Measurements from ENCODE around the gene AXIN2.

The AXIN2 gene

DNA sequence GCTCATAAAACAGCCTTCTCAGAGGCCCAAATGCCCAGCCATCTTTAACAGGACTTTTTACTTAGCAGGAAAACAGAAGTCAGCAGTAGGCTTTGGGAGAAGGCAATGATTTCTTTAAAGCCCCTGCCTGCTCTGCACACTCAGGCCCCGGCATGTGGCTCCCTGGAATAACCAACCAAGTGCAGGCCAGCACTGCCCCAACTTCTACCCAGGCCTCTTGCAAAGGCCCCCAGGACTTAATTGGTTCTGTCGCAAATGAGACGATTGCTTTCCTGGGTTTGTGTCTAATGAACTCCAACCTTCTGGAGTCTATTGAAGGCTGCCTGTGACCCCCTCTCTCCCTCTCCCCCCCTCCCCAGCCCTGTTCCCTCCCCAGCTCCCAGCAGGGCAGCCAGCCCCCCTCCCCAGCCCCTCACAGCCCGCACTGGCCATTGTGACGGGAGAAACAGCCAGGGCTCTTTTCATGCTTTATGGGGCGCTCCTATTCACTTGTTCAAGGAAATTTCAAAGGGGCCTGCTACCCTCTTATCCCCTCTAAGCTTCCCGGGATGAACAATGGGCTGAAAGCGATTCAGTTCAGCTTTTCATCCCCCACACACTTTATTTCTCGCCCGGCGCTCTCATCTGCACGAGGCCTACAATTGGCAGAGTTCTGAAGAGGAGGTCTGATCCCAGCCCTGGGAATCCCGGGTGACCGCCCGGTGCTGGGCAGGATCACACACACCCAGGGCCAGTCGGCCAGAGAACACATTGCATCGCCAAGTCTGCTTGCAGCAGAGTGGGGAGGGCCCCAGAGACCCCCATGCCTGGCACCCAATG is 15.5 kb downstream of the AXIN2 start:
- TF ChIP-seq, protein P1, sequence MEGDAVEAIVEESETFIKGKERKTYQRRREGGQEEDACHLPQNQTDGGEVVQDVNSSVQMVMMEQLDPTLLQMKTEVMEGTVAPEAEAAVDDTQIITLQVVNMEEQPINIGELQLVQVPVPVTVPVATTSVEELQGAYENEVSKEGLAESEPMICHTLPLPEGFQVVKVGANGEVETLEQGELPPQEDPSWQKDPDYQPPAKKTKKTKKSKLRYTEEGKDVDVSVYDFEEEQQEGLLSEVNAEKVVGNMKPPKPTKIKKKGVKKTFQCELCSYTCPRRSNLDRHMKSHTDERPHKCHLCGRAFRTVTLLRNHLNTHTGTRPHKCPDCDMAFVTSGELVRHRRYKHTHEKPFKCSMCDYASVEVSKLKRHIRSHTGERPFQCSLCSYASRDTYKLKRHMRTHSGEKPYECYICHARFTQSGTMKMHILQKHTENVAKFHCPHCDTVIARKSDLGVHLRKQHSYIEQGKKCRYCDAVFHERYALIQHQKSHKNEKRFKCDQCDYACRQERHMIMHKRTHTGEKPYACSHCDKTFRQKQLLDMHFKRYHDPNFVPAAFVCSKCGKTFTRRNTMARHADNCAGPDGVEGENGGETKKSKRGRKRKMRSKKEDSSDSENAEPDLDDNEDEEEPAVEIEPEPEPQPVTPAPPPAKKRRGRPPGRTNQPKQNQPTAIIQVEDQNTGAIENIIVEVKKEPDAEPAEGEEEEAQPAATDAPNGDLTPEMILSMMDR (IDR thresholded peaks at IDR 0.05; ENCODE audit: borderline replicate concordance, control extremely low read depth, extremely low read depth, insufficient read depth, missing control alignments), result no peak
- in situ Hi-C loops (cut with MboI; ENCODE audit: low sequenced_read_pairs, unreplicated experiment), result no loop called here
- no peak for DNase-seq (ENCODE audit: low spot score)

DNA sequence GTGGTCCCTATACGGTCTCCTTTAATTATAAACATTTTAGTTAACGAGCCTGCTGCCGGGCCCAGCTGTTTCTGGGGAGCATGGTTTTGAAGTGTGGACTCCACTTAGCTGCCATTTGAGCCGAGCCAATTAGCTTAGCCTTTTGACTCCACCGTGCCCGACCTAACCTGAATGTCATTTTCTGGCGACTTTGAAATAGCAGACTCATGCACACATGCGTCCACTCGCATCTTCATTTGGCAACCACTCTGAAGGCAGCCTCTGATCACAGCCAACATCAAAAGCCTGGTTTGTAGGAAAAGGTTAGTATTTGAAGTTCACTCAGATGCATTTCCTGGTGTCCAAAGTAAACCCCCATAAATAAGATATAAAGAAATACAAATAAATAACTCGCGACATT is 16.8 kb downstream of the AXIN2 start:
- in situ Hi-C loops (cut with MboI; ENCODE audit: low sequenced_read_pairs, unreplicated experiment), result no loop called here
- no peak for DNase-seq (ENCODE audit: low spot score)
- TF ChIP-seq, protein P1 (IDR thresholded peaks at IDR 0.05; ENCODE audit: borderline replicate concordance, control extremely low read depth, extremely low read depth, insufficient read depth, missing control alignments), result no peak

DNA sequence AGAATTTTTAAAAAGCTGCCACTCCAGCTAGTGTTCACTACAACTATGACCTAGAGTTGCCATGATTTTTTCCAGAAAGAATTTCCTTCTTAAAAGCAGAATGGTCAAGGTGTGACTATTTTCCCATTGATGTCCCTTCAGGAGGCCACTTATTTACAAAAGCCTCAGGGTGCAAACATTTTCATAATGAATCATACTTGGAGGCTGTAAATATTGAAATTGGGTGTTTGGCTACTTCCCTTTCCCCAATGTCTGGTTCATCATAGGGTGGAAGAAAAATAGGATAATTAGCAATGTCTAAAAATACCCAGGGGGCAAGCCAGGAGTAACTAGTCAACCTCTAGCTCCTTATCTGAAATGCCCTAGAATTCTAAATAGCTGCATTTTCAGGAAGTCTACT is 18.8 kb downstream of the AXIN2 start:
- TF ChIP-seq, protein P1 (IDR thresholded peaks at IDR 0.05; ENCODE audit: borderline replicate concordance, control extremely low read depth, extremely low read depth, insufficient read depth, missing control alignments), result no peak
- in situ Hi-C loops (cut with MboI; ENCODE audit: low sequenced_read_pairs, unreplicated experiment), result no loop called here
- DNase-seq (ENCODE audit: low spot score), result no peak

DNA sequence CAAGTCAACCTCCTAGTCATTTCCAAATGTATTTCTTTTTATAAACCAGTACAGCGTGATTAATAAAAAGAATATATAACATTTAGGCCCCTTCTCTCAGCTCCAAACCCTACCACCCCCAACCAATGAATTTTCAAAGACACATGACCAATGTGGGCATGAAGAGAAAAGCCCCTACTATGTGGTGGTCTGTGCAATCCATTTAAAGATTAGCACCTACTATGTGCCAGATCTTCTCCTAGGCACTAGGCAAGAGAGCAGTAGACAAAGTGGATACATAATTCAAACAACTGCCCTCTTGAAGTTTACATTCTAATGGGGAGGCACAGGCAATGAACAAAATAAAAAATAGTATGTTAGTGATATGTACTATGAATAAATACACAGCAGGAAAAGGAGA is 19.4 kb downstream of the AXIN2 start:
- no peak for DNase-seq (ENCODE audit: low spot score)
- TF ChIP-seq, protein P1 (IDR thresholded peaks at IDR 0.05; ENCODE audit: borderline replicate concordance, control extremely low read depth, extremely low read depth, insufficient read depth, missing control alignments), result no peak
- in situ Hi-C loops (cut with MboI; ENCODE audit: low sequenced_read_pairs, unreplicated experiment), result no loop called here

DNA sequence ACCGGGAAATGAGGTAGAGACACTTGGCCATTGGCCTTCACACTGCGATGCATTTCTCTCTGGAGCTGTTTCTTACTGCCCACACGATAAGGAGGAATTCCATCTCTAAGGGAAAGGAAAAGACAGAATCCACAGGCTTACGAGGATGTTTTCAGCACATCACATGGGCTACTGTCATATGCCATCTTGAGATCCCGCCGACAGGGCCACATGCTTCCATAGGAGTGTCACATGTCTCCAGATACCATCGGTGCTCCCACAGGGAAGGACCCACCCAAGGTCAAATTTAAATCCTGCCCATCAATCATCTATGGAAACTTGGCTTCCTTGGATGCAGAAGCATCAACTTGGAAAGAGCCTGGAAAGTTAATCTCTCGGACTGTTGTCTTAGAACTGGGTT is 20.0 kb downstream of the AXIN2 start:
- TF ChIP-seq, protein P1 (IDR thresholded peaks at IDR 0.05; ENCODE audit: borderline replicate concordance, control extremely low read depth, extremely low read depth, insufficient read depth, missing control alignments), result no peak
- DNase-seq (ENCODE audit: low spot score), result no peak
- in situ Hi-C loops (cut with MboI; ENCODE audit: low sequenced_read_pairs, unreplicated experiment), result no loop called here

DNA sequence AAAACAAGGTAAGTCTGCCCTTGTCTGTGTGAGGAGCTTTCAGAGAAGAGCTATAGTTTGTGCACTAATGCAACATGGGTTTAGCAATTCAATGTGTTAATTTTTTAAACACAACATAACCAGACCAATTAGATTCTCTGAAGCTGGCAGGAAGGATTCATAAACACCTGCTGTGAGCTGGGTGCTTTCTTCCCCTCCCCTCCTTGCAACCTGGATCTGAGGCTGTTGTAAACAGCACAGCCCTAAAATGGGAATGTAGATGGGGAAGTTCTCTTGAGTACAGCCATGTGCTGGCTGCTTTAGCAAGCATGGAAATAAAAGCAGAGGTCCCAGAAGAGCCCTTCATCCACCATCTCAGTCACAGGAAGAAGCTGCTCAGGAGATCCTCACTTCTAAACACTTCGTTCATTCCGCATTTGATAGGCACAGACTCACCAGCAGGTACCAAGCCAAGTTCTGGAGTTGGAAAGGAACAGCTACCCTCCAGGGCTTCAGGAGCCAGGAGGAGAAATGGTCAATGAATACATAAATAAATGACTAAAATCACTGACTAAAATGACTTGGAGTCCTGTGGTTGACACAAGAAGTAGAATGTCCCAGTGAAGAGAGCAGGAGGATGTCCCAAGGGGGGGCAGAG is 21.7 kb downstream of the AXIN2 start:
- DNase-seq (ENCODE audit: low spot score), result no peak
- TF ChIP-seq, protein P1 (IDR thresholded peaks at IDR 0.05; ENCODE audit: borderline replicate concordance, control extremely low read depth, extremely low read depth, insufficient read depth, missing control alignments), result no peak
- in situ Hi-C loops (cut with MboI; ENCODE audit: low sequenced_read_pairs, unreplicated experiment), result no loop called here
